ENCODE results near the gene DECR2.

DECR2 gene

GRCh38 chr16:379961-380761, 21.5 kb upstream of the DECR2 start:
- DNase-seq, result no peak

- no peak for DNase-seq
Observed at GRCh38 chr16:380762-381011, 21.0 kb upstream of the DECR2 start.

GRCh38 chr16:381012-381788, 20.5 kb upstream of the DECR2 start:
- peak; percentile 20 for DNase-seq

- peak; percentile 69 for DNase-seq
Observed at GRCh38 chr16:381789-382717, 19.6 kb upstream of the DECR2 start, which contains the start of gene PGAP6. Gene PGAP6, minus strand, starts transcription at chr16:381978. Its CDS starts 157 bp downstream, at chr16:381821.

- no peak for DNase-seq
Observed at GRCh38 chr16:383326-384051, 18.2 kb upstream of the DECR2 start.

- peak; percentile 68 for DNase-seq
Observed at GRCh38 chr16:386641-387156, 15.0 kb upstream of the DECR2 start.

GRCh38 chr16:387761-388666, 13.7 kb upstream of the DECR2 start:
- peak; percentile 91 for DNase-seq

- no peak for DNase-seq
Observed at GRCh38 chr16:389352-389751, 12.3 kb upstream of the DECR2 start.

- DNase-seq, result peak; percentile 91
Observed at GRCh38 chr16:391885-392335, 9.8 kb upstream of the DECR2 start.

GRCh38 chr16:392450-393030, 9.1 kb upstream of the DECR2 start:
- DNase-seq, result no peak

GRCh38 chr16:396199-396598, 5.5 kb upstream of the DECR2 start:
- peak; percentile 55 for DNase-seq

GRCh38 chr16:396605-397004, 5.1 kb upstream of the DECR2 start:
- DNase-seq, result peak; percentile 75

GRCh38 chr16:397135-397661, 4.5 kb upstream of the DECR2 start, which contains the start of gene NME4:
Gene NME4, plus strand, starts transcription at chr16:397199. Its CDS starts 24 bp downstream, at chr16:397223.
- DNase-seq, result peak; percentile 67

GRCh38 chr16:397736-398332, 3.9 kb upstream of the DECR2 start:
- peak; percentile 73 for DNase-seq

GRCh38 chr16:398561-399339, 2.9 kb upstream of the DECR2 start:
- no peak for DNase-seq

- no peak for DNase-seq
Observed at GRCh38 chr16:399340-400019, 2.2 kb upstream of the DECR2 start.

- DNase-seq, result no peak
Observed at GRCh38 chr16:400061-400591, 1.6 kb upstream of the DECR2 start.

GRCh38 chr16:404971-405486, 3.3 kb downstream of the DECR2 start:
- no peak for DNase-seq

All from OCI-M1 (cell line).